GM12878 (cell line): ENCODE data around the gene CLDN5. TPM values are rescaled to one million over a fixed set of nuclear protein-coding genes. Genes with fewer than 3 reads are reported as not detected.

Source experiments
- ATAC-seq: fragments of 200-7000 bp; cut with Tn5 transposase; 3 replicates; pipeline ENCODE4 v1.9.1; 2020; ENCODE audit warnings: mild to moderate bottlenecking, moderate library complexity
- BruUV-seq: library from RNA; stranded (reverse); fragments of 400-500 nt; replicated peaks from 2 replicates; lab custom pipeline; 2021; lab: Mats Ljungman, UMichigan
- CTCF ChIA-PET: fragments of 300-600 bp; sonication (Branson Sonifier 250); formaldehyde crosslinking; extraction: SDS; loops from one replicate; lab custom pipeline; 2021; ENCODE audit warnings: inconsistent platforms; lab: Yijun Ruan, JAX
- POLR2A ChIA-PET: fragments of 350-600 bp; formaldehyde crosslinking; extraction: SDS; loops from one replicate; lab custom pipeline; 2021; ENCODE audit warnings: inconsistent platforms; lab: Charles Lee
- RAD21 ChIA-PET: fragments of 300-600 bp; sonication (Branson Sonifier 250); formaldehyde crosslinking; loops from one replicate; lab custom pipeline; 2023; ENCODE audit warnings: antibody characterized with exemption; ENCODE audit not compliant: unreplicated experiment; lab: Charles Lee
- SMC1A ChIA-PET: fragments of 300-600 bp; sonication (Branson Sonifier 250); formaldehyde crosslinking; loops from one replicate; lab custom pipeline; 2023; ENCODE audit not compliant: unreplicated experiment, uncharacterized antibody; lab: Charles Lee
- DNase-seq: peaks from one replicate; pipeline ENCODE4 v3.0.0-alpha.2; 2011; ENCODE audit warnings: low read depth, low spot score
- FAIRE-seq: peaks from 3 replicates; lab custom pipeline; 2011; peaks lifted over from hg19 to GRCh38; lab: Jason Lieb, UNC
- H2AFZ ChIP-seq: 2 replicates; pipeline ENCODE4 v1.6.0; 2011; ENCODE audit warnings: low read depth, low read length, control low read depth; ENCODE audit not compliant: control insufficient read depth
- H3K27ac ChIP-seq: 2 replicates; pipeline ENCODE4 v1.5.1; 2011; ENCODE audit warnings: control low read depth; ENCODE audit not compliant: control insufficient read depth, insufficient read depth
- H3K27me3 ChIP-seq, 2 experiments: replicated peaks in 1 of 2; 2 replicates each; pipeline versions ENCODE4 v1.6.0 to v1.6.1; 2011; ENCODE audit warnings: low read length in 1 of 2; ENCODE audit not compliant: control insufficient read depth in 2 of 2, insufficient read depth in 2 of 2
- H3K36me3 ChIP-seq, 2 experiments: 2 replicates each; pipeline ENCODE4 v1.5.1; 2011; ENCODE audit warnings: low read length in 1 of 2; ENCODE audit not compliant: control insufficient read depth in 2 of 2, insufficient read depth in 2 of 2
- H3K4me1 ChIP-seq: 2 replicates; pipeline ENCODE4 v1.6.1; 2011; ENCODE audit warnings: mild to moderate bottlenecking, low read length, moderate library complexity, mixed read lengths; ENCODE audit not compliant: control insufficient read depth, insufficient read depth
- H3K4me2 ChIP-seq: 2 replicates; pipeline ENCODE4 v1.6.0; 2011; ENCODE audit warnings: control low read depth; ENCODE audit not compliant: control insufficient read depth, insufficient read depth
- H3K4me3 ChIP-seq: fragments of 200-600 bp; sonication (generic); 2 replicates; pipeline ENCODE4 v1.5.1; 2016
- H3K79me2 ChIP-seq: 2 replicates; pipeline ENCODE4 v1.6.0; 2011; ENCODE audit warnings: low read length; ENCODE audit not compliant: control insufficient read depth, insufficient read depth
- H3K9ac ChIP-seq: 2 replicates; pipeline ENCODE4 v1.8.0; 2011; ENCODE audit warnings: low read length, control low read depth, mixed read lengths; ENCODE audit not compliant: control insufficient read depth, insufficient read depth
- H3K9me3 ChIP-seq: replicated peaks from 3 replicates; pipeline ENCODE4 v1.5.1; 2011; ENCODE audit warnings: mild to moderate bottlenecking, low read length; ENCODE audit not compliant: control insufficient read depth, insufficient read depth
- H4K20me1 ChIP-seq: 2 replicates; pipeline ENCODE4 v1.6.0; 2011; ENCODE audit not compliant: control insufficient read depth, insufficient read depth
- FOXK2 ChIP-seq: fragments of 450-650 bp; IDR thresholded peaks from 2 replicates; pipeline ENCODE4 v1.6.1; 2017; ENCODE audit warnings: mild to moderate bottlenecking, moderate library complexity
- PML ChIP-seq: IDR thresholded peaks from 2 replicates; pipeline ENCODE4 v1.6.1; 2012; ENCODE audit warnings: low read length, inconsistent platforms
- SP1 ChIP-seq: IDR thresholded peaks from one replicate; pipeline ENCODE4 v1.6.1; 2011; ENCODE audit warnings: low read depth, low read length
- SPI1 ChIP-seq: IDR thresholded peaks from 2 replicates; pipeline ENCODE4 v1.6.1; 2011; ENCODE audit warnings: low read depth, mild to moderate bottlenecking, low read length, moderate library complexity, borderline replicate concordance; ENCODE audit not compliant: insufficient read depth
- SREBF2 ChIP-seq: IDR thresholded peaks from 2 replicates; pipeline ENCODE4 v1.6.1; 2012; ENCODE audit warnings: mild to moderate bottlenecking, low read length
- ZNF592 ChIP-seq: fragments of 450-650 bp; IDR thresholded peaks from 2 replicates; pipeline ENCODE4 v1.6.1; 2017; ENCODE audit warnings: mild to moderate bottlenecking, moderate library complexity
- in situ Hi-C: fragments of 300-500 bp; cut with MboI; formaldehyde crosslinking; loops from 9 replicates; pipeline ENCODE4 v1.14.3; 2018; ENCODE audit warnings: mixed read lengths
- intact Hi-C: fragments of 100-400 bp; cut with micrococcal nuclease; formaldehyde crosslinking; loops from one replicate; pipeline ENCODE4 v1.14.2; 2022; ENCODE audit not compliant: unreplicated experiment
- polyA plus RNA-seq, 11 experiments: library from polyadenylated mRNA; depleted of rRNA in 4 of 11; unstranded in 6 of 11; stranded (reverse) in 5 of 11; fragments of >200 nt; fragmentation: Nextera tagmentation in 4 of 11; fragmentation: Illumina TruSeq in 1 of 11; extraction: Ambion mirVana in 4 of 11; extraction: Trizol in 1 of 11; gene quantifications; 1 replicate in 1 of 11; 2 replicates in 10 of 11; pipeline versions ENCODE4 v1.2.1 to v1.2.3, GENCODE V29; 2011 to 2016; ENCODE audit warnings: inconsistent platforms in 2 of 11, missing spikeins in 2 of 11, low read depth in 1 of 11
- total RNA-seq, 4 experiments: library from RNA; depleted of rRNA in 3 of 4; stranded (reverse); fragments of >200 nt in 3 of 4; fragmentation: Illumina TruSeq in 1 of 4; extraction: Trizol in 1 of 4; gene quantifications; 2 replicates each; pipeline versions ENCODE4 v1.2.1 to v1.2.3, GENCODE V29; 2013 to 2021
- TF ChIP-seq, protein P1 (sequence below): fragments of 450-650 bp; IDR thresholded peaks from 2 replicates; pipeline ENCODE4 v1.6.1; 2016; ENCODE audit warnings: mild to moderate bottlenecking, moderate library complexity, borderline replicate concordance
- TF ChIP-seq, protein P2 (sequence below): fragments of 450-650 bp; formaldehyde crosslinking; IDR thresholded peaks from 2 replicates; pipeline ENCODE4 v1.4.0; 2020; ENCODE audit warnings: mild to moderate bottlenecking, moderate library complexity
- TF ChIP-seq, protein P3 (sequence below): fragments of 450-650 bp; IDR thresholded peaks from 2 replicates; pipeline ENCODE4 v1.6.1; 2017; ENCODE audit warnings: borderline replicate concordance

The CLDN5 gene
- total and polyA plus RNA-seq, 10 of the 15 experiments (the other 5 are each of a cell fraction or from before 2014, with no cell fraction given): 0.15 TPM; not detected in 9

DNA sequence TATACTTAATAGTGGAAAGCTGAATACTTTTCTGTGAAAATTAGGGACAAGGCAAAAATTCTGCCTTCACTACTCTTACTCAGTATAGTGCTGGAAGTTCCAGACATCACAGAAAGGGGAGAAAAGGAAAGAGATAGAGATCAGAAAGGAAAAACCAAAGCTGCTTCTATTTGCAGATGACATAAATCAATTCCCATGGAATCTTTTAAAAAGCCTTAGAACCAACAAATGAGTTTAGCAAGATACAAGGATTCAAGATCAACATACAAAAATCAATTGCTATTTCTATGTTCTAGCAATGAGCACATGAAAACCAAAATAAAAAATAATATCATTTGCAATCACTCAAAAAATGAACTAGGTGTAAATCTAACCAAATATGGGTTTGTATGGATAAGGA lies 16.2 kb upstream of the CLDN5 start:
- ChIA-PET POLR2A (no interaction called here), CTCF (no interaction called here), RAD21 (interaction anchor here (1.0 kb wide), 1 partner anchor 19 kb away, joined by 3 read pairs; no protein-coding TSS in a partner anchor), SMC1A (interaction anchor here (0.7 kb wide), 1 partner anchor 11 kb away, joined by 3 read pairs; no protein-coding TSS in a partner anchor)
- no peak overlapping the region for H3K27ac ChIP-seq
- H3K4me3 ChIP-seq: no peak overlapping the region
- no peaks in the 10 kb centered on the region for H3K4me1 ChIP-seq
- DNase-seq (no peak), ATAC-seq (no peak), FAIRE-seq (no peak)
- H3K9me3 ChIP-seq: no peaks in the 10 kb centered on the region
- intact Hi-C loops (no loop called here), in situ Hi-C loops (no loop called here)
- H2AFZ ChIP-seq: no peak overlapping the region
- no peaks in the 10 kb centered on the region for H4K20me1 ChIP-seq
- no peaks in the 10 kb centered on the region; a peak in 2 of 4 replicates for H3K27me3 ChIP-seq
- H3K4me2 ChIP-seq: no peak overlapping the region
- H3K36me3 ChIP-seq: no peaks in the 10 kb centered on the region
- no peak for TF ChIP-seq PML
- no peak for TF ChIP-seq FOXK2
- TF ChIP-seq ZNF592: no peak
- TF ChIP-seq SPI1: no peak
- TF ChIP-seq SP1: no peak
- TF ChIP-seq, protein P1, sequence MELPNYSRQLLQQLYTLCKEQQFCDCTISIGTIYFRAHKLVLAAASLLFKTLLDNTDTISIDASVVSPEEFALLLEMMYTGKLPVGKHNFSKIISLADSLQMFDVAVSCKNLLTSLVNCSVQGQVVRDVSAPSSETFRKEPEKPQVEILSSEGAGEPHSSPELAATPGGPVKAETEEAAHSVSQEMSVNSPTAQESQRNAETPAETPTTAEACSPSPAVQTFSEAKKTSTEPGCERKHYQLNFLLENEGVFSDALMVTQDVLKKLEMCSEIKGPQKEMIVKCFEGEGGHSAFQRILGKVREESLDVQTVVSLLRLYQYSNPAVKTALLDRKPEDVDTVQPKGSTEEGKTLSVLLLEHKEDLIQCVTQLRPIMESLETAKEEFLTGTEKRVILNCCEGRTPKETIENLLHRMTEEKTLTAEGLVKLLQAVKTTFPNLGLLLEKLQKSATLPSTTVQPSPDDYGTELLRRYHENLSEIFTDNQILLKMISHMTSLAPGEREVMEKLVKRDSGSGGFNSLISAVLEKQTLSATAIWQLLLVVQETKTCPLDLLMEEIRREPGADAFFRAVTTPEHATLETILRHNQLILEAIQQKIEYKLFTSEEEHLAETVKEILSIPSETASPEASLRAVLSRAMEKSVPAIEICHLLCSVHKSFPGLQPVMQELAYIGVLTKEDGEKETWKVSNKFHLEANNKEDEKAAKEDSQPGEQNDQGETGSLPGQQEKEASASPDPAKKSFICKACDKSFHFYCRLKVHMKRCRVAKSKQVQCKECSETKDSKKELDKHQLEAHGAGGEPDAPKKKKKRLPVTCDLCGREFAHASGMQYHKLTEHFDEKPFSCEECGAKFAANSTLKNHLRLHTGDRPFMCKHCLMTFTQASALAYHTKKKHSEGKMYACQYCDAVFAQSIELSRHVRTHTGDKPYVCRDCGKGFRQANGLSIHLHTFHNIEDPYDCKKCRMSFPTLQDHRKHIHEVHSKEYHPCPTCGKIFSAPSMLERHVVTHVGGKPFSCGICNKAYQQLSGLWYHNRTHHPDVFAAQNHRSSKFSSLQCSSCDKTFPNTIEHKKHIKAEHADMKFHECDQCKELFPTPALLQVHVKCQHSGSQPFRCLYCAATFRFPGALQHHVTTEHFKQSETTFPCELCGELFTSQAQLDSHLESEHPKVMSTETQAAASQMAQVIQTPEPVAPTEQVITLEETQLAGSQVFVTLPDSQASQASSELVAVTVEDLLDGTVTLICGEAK: no peak
- TF ChIP-seq, protein P2, sequence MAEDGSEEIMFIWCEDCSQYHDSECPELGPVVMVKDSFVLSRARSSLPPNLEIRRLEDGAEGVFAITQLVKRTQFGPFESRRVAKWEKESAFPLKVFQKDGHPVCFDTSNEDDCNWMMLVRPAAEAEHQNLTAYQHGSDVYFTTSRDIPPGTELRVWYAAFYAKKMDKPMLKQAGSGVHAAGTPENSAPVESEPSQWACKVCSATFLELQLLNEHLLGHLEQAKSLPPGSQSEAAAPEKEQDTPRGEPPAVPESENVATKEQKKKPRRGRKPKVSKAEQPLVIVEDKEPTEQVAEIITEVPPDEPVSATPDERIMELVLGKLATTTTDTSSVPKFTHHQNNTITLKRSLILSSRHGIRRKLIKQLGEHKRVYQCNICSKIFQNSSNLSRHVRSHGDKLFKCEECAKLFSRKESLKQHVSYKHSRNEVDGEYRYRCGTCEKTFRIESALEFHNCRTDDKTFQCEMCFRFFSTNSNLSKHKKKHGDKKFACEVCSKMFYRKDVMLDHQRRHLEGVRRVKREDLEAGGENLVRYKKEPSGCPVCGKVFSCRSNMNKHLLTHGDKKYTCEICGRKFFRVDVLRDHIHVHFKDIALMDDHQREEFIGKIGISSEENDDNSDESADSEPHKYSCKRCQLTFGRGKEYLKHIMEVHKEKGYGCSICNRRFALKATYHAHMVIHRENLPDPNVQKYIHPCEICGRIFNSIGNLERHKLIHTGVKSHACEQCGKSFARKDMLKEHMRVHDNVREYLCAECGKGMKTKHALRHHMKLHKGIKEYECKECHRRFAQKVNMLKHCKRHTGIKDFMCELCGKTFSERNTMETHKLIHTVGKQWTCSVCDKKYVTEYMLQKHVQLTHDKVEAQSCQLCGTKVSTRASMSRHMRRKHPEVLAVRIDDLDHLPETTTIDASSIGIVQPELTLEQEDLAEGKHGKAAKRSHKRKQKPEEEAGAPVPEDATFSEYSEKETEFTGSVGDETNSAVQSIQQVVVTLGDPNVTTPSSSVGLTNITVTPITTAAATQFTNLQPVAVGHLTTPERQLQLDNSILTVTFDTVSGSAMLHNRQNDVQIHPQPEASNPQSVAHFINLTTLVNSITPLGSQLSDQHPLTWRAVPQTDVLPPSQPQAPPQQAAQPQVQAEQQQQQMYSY (CRISPR knock-in tag): no peak
- TF ChIP-seq, protein P3, sequence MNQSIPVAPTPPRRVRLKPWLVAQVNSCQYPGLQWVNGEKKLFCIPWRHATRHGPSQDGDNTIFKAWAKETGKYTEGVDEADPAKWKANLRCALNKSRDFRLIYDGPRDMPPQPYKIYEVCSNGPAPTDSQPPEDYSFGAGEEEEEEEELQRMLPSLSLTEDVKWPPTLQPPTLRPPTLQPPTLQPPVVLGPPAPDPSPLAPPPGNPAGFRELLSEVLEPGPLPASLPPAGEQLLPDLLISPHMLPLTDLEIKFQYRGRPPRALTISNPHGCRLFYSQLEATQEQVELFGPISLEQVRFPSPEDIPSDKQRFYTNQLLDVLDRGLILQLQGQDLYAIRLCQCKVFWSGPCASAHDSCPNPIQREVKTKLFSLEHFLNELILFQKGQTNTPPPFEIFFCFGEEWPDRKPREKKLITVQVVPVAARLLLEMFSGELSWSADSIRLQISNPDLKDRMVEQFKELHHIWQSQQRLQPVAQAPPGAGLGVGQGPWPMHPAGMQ: no peak
- TF ChIP-seq SREBF2: no peak
- no TSS peak for BruUV-seq
- no peaks in the 10 kb centered on the region for H3K79me2 ChIP-seq
- no peak overlapping the region for H3K9ac ChIP-seq
